GM13976 (cell line): ENCODE data around the gene TJAP1.
"Not testable (repeated sequence)": the region's sequence is repeated elsewhere in the genome, so short reads cannot be mapped to it uniquely, and the experiment has no call there.

Experiments used
- DNase-seq: peaks from one replicate; pipeline ENCODE4 v3.0.0; 2012; ENCODE audit warnings: low spot score
- in situ Hi-C: fragments of 300-500 bp; cut with MboI; formaldehyde crosslinking; loops from one replicate; pipeline ENCODE4 v1.12.0; 2022; ENCODE audit warnings: low sequenced_read_pairs, mixed read lengths, inconsistent platforms; ENCODE audit not compliant: unreplicated experiment
- TF ChIP-seq, protein P1 (sequence below): IDR thresholded peaks from 2 replicates; pipeline ENCODE4 v1.5.1; 2012; ENCODE audit warnings: borderline replicate concordance, mild to moderate bottlenecking; ENCODE audit not compliant: insufficient read depth; ENCODE audit errors: extremely low read depth, missing control alignments, control extremely low read depth

The TJAP1 gene

DNA sequence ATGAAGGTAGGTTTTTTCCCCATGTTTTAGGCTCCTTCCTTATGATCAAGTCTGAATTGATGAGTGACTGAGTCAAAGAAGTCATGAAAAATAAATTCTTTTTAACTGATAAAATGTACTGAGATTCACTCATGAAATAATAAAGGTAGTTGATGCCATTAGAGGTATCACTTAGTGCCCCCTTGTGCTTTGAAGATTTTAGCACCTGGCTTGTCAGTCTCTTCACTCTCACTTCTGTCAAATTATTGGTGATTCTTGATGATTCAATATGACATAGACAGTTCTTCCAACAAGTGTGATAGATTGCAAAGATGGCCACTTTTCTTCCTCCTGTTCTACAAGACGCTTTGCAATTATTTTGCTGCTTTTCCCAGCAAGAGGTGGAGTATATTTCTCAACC lies 17.8 kb upstream of the TJAP1 start:
- in situ Hi-C loops, result no loop called here
- no peak for DNase-seq
- TF ChIP-seq, protein P1, sequence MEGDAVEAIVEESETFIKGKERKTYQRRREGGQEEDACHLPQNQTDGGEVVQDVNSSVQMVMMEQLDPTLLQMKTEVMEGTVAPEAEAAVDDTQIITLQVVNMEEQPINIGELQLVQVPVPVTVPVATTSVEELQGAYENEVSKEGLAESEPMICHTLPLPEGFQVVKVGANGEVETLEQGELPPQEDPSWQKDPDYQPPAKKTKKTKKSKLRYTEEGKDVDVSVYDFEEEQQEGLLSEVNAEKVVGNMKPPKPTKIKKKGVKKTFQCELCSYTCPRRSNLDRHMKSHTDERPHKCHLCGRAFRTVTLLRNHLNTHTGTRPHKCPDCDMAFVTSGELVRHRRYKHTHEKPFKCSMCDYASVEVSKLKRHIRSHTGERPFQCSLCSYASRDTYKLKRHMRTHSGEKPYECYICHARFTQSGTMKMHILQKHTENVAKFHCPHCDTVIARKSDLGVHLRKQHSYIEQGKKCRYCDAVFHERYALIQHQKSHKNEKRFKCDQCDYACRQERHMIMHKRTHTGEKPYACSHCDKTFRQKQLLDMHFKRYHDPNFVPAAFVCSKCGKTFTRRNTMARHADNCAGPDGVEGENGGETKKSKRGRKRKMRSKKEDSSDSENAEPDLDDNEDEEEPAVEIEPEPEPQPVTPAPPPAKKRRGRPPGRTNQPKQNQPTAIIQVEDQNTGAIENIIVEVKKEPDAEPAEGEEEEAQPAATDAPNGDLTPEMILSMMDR, result no peak

DNA sequence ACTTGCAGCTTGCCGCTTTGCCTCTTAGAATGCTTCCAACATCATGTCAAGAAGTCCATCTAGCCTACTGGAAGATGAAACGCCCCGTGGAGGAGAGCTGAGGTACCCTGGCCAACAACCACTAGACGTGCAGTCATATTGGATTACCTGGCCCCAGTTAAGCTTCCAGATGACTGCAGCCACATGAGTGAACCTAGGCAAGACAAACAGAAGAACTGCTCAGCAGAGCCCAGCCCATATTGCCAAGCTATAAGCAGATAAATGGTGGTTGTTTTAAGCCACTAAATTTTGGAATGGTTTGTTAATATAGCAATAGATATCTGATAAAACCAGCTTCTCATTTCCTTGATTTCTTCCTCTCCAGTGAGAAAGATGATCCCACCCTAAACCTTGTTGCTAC lies 17.3 kb upstream of the TJAP1 start:
- no peak for DNase-seq
- TF ChIP-seq, protein P1, result no peak
- in situ Hi-C loops, result no loop called here

DNA sequence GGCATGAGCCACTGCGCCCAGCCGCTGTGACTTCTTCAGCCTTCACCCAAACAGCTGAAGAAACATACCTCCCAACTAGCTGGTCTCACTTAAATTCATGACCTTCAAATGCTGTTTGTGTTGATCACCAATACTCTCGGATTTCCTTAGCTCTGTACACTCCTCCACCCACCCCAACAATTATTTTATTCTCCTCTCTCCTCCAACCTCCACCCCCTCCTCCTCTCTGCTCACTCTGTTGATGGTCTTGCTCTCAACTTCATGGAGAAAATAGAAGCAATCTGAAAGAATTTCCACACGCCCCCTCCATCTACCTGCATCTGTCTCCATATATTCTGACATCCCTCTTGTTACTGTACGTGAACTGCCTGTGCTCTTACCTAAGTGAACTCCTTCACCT lies 15.4 kb upstream of the TJAP1 start:
- in situ Hi-C loops, result no loop called here
- TF ChIP-seq, protein P1, result no peak
- no peak for DNase-seq

DNA sequence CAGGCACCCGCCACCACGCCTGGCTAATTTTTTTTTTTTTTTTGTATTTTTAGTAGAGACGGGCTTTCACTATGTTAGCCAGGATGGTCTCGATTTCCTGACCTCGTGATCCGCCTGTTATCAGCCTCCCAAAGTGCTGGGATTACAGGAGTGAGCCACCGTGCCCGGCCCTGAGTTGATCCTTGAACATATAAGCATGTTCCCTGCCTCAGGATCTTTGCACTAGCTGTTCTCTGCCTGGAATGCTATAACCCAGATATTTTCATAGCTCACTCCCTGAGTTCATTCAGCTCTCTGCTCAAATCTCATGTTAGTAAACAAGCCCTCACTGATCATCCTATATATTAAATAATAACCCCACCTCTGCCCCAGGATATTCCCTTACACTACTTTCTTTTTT lies 13.0 kb upstream of the TJAP1 start:
- TF ChIP-seq, protein P1, result no peak
- in situ Hi-C loops, result no loop called here
- no peak for DNase-seq

DNA sequence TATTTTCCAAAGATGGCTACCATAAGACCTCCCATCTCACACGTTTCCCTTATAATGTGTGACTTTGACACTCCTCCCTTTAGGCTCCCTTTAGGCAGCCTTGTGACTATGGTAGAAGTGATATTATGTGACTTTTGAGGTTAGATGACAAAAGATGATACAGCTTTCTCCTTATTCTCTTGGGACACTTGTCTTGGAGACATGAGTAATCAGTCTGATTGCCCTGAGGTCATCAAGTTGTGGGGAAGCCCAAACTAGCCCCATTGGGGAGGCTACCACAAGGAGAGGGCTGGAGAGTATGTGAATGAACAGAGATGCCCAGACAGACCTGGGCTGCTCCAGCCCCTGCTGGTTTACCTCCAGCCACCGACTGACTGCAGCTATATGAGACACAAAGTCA lies 11.4 kb upstream of the TJAP1 start:
- in situ Hi-C loops, result no loop called here
- DNase-seq, result no peak
- TF ChIP-seq, protein P1, result no peak

DNA sequence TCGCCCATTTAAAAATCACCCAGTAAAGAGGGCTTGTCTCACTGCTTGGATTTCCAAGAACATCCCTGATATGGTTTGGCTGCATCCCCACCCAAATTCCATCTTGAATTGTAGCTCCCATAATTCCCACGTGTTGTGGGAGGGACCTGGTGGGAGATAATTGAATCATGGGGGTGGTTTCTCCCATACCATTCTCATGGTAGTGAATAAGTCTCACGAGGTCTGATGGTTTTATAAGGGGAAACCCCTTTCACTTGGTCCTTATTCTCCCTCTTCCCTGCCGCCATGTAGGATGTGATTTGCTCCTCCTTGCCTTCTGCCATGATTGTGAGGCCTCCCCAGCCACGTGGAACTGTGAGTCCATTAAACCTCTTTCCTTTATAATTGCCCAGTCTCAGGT lies 10.1 kb upstream of the TJAP1 start:
- DNase-seq, in situ Hi-C loops: not testable (repeated sequence)

DNA sequence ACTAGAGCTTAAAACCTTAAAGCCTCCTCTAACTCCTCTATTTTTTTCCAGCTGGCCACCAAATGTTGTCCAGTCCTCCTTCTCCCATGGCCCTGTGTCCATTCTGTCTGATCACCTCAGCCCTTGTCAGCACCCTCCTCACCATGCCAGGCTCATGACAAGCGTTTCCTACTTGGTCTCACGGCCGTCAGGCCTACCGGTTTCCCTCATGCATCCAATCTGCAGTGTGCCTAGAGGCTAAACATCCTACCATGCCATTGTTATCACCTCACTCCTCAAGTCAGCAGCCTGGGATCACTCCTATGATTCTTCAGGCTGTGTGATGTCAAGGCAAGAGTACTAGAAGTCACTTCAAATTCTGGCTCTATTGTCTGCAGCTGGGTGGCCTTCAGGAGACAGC lies 9.6 kb upstream of the TJAP1 start:
- in situ Hi-C loops, result no loop called here
- DNase-seq, result no peak
- TF ChIP-seq, protein P1, result no peak
